Stimulated activated naive CD8-positive, alpha-beta T cell treated with anti-CD3 and anti-CD28 coated beads, Interleukin-15, Interleukin-2, amounts not matched to agents 100 ng/mL and 50 ng/mL, for 24 hours (primary cell): ENCODE measurements around the gene WDR33.

Experiments used
- H3K27ac Mint-ChIP-seq: one replicate; pipeline ENCODE4 v1.8.0; 2021; ENCODE audit warnings: mild to moderate bottlenecking, mixed read lengths
- H3K27me3 Mint-ChIP-seq: one replicate; pipeline ENCODE4 v1.8.0; 2021; ENCODE audit warnings: mixed read lengths
- H3K36me3 Mint-ChIP-seq: one replicate; pipeline ENCODE4 v1.8.0; 2021; ENCODE audit warnings: low read depth, mixed read lengths
- H3K4me1 Mint-ChIP-seq: one replicate; pipeline ENCODE4 v1.8.0; 2021; ENCODE audit warnings: low read depth, mixed read lengths
- H3K4me3 Mint-ChIP-seq: one replicate; pipeline ENCODE4 v1.8.0; 2021; ENCODE audit warnings: mild to moderate bottlenecking, mixed read lengths
- H3K9me3 Mint-ChIP-seq: one replicate; pipeline ENCODE4 v1.8.0; 2021; ENCODE audit warnings: mixed read lengths

WDR33 gene

GRCh38 chr2:127651381-127651809 lies 159.6 kb downstream of the WDR33 start:
- Mint-ChIP-seq H3K4me1 (peaks cover 11% of the 10 kb centered on the region), H3K36me3 (no peaks in the 10 kb centered on the region), H3K9me3 (no peaks in the 10 kb centered on the region), H3K4me3 (no peak overlapping the region), H3K27ac (no peak overlapping the region), H3K27me3 (no peaks in the 10 kb centered on the region)
